SK-N-SH (cell line): ENCODE measurements around the gene RABGAP1L. TPM values are rescaled to one million over a fixed set of nuclear protein-coding genes. Genes with fewer than 3 reads are reported as not detected.

Experiments
- CTCF ChIA-PET: fragments of 300-600, 350-600 bp; formaldehyde crosslinking; extraction: SDS; loops from one replicate; lab custom pipeline; 2021; lab: Yijun Ruan, JAX
- POLR2A ChIA-PET: fragments of 350-600 bp; sonication (Branson Sonifier 250); formaldehyde crosslinking; extraction: SDS; loops from one replicate; lab custom pipeline; 2020; ENCODE audit warnings: antibody characterized with exemption, inconsistent platforms; lab: Yijun Ruan, JAX
- DNase-seq: peaks from one replicate; pipeline ENCODE4 v3.0.0; 2012
- H2AFZ ChIP-seq: fragments of 200-600 bp; sonication (generic); 2 replicates; pipeline ENCODE4 v1.8.1; 2016; ENCODE audit warnings: antibody characterized with exemption, mild to moderate bottlenecking, low read depth
- H3F3A ChIP-seq: fragments of 200-600 bp; sonication (generic); replicated peaks from 2 replicates; pipeline ENCODE3; 2016; ENCODE audit warnings: antibody characterized with exemption, mild to moderate bottlenecking; ENCODE audit not compliant: insufficient read depth
- H3K27ac ChIP-seq, 2 experiments: fragments of 200-500 bp in 1 of 2; fragments of 200-600 bp in 1 of 2; sonication (Bioruptor generic) in 1 of 2; sonication (generic), shearing (Covaris generic) in 1 of 2; 2 replicates each; pipeline versions ENCODE4 v1.5.1 to v1.6.1; 2014 to 2016; ENCODE audit warnings: low read depth in 2 of 2, inconsistent platforms in 1 of 2, low read length in 1 of 2, mild to moderate bottlenecking in 1 of 2, mixed read lengths in 1 of 2
- H3K27me3 ChIP-seq: fragments of 200-600 bp; sonication (generic), shearing (Covaris generic); 2 replicates; pipeline ENCODE4 v1.6.1; 2016; ENCODE audit warnings: mixed run types; ENCODE audit not compliant: insufficient read depth
- H3K36me3 ChIP-seq, 2 experiments: fragments of 200-500 bp in 1 of 2; fragments of 200-600 bp in 1 of 2; sonication (Bioruptor generic) in 1 of 2; sonication (generic) in 1 of 2; replicated peaks in 1 of 2; 2 replicates each; pipeline versions ENCODE3 to v1.5.1; 2014 to 2016; ENCODE audit warnings: low read length in 1 of 2, mild to moderate bottlenecking in 1 of 2; ENCODE audit not compliant: insufficient read depth in 2 of 2, control insufficient read depth in 1 of 2
- H3K4me1 ChIP-seq, 2 experiments: fragments of 200-500 bp in 1 of 2; fragments of 200-600 bp in 1 of 2; sonication (Bioruptor generic) in 1 of 2; sonication (generic), shearing (Covaris generic) in 1 of 2; 2 replicates each; pipeline versions ENCODE4 v1.5.1 to v1.6.1; 2014 to 2016; ENCODE audit warnings: low read depth in 1 of 2, low read length in 1 of 2, mixed run types in 1 of 2; ENCODE audit not compliant: insufficient read depth in 2 of 2, control insufficient read depth in 1 of 2
- H3K4me2 ChIP-seq: fragments of 200-600 bp; sonication (generic), shearing (Covaris generic); 2 replicates; pipeline ENCODE4 v1.6.1; 2017; ENCODE audit warnings: mixed run types
- H3K4me3 ChIP-seq, 2 experiments: fragments of 200-500 bp in 1 of 2; fragments of 200-600 bp in 1 of 2; sonication (Bioruptor generic) in 1 of 2; sonication (generic), shearing (Covaris generic) in 1 of 2; 2 replicates each; pipeline versions ENCODE4 v1.5.1 to v1.8.1; 2014 to 2016; ENCODE audit warnings: low read depth in 2 of 2, inconsistent platforms in 1 of 2, low read length in 1 of 2, mild to moderate bottlenecking in 1 of 2, mixed read lengths in 1 of 2, moderate library complexity in 1 of 2
- H3K79me2 ChIP-seq: fragments of 200-600 bp; sonication (generic); 2 replicates; pipeline ENCODE4 v1.8.1; 2017; ENCODE audit warnings: mild to moderate bottlenecking; ENCODE audit not compliant: insufficient read depth
- H3K9ac ChIP-seq: fragments of 200-600 bp; sonication (generic); 2 replicates; pipeline ENCODE4 v1.6.1; 2017; ENCODE audit warnings: mixed run types
- H3K9me2 ChIP-seq: fragments of 200-600 bp; sonication (generic); 2 replicates; pipeline ENCODE4 v1.6.1; 2017; ENCODE audit warnings: mixed run types
- H3K9me3 ChIP-seq: fragments of 200-600 bp; sonication (generic); 2 replicates; pipeline ENCODE4 v1.6.1; 2017; ENCODE audit warnings: mixed run types, mild to moderate bottlenecking, moderate library complexity
- H4K20me1 ChIP-seq: fragments of 200-600 bp; sonication (generic); 2 replicates; pipeline ENCODE4 v1.6.1; 2017; ENCODE audit warnings: mild to moderate bottlenecking, mixed run types; ENCODE audit not compliant: insufficient read depth
- CHD2 ChIP-seq: fragments of 150-350 bp; IDR thresholded peaks from 2 replicates; pipeline ENCODE4 v1.6.1; 2018; ENCODE audit warnings: low read length; ENCODE audit not compliant: partially characterized antibody
- FOSL2 ChIP-seq: IDR thresholded peaks from 2 replicates; pipeline ENCODE4 v1.4.0; 2012; ENCODE audit warnings: low read depth, mild to moderate bottlenecking, moderate library complexity, borderline replicate concordance
- GABPA ChIP-seq: IDR thresholded peaks from 2 replicates; pipeline ENCODE4 v1.4.0; 2012; ENCODE audit warnings: low read depth, mild to moderate bottlenecking
- GATA2 ChIP-seq: sonication (generic); formaldehyde crosslinking; IDR thresholded peaks from 2 replicates; pipeline ENCODE4 v1.5.0; 2020; ENCODE audit warnings: mild to moderate bottlenecking, missing genetic modification reagents
- JUND ChIP-seq: IDR thresholded peaks from 2 replicates; pipeline ENCODE4 v1.4.0; 2012
- MEF2A ChIP-seq: IDR thresholded peaks from 2 replicates; pipeline ENCODE4 v1.4.0; 2012; ENCODE audit warnings: low read depth, borderline replicate concordance
- MXI1 ChIP-seq: IDR thresholded peaks from 2 replicates; pipeline ENCODE4 v1.6.1; 2012; ENCODE audit warnings: mild to moderate bottlenecking, low read depth, low read length, improper control_type of control experiment
- PBX3 ChIP-seq: IDR thresholded peaks from 2 replicates; pipeline ENCODE4; 2012
- POLR2AphosphoS5 ChIP-seq: IDR thresholded peaks from 2 replicates; pipeline ENCODE4 v1.6.1; 2012; ENCODE audit warnings: low read depth, low read length
- RCOR1 ChIP-seq: fragments of 150-350 bp; IDR thresholded peaks from 2 replicates; pipeline ENCODE4 v1.6.1; 2017; ENCODE audit warnings: antibody characterized with exemption, low read length
- RXRA ChIP-seq: IDR thresholded peaks from 2 replicates; pipeline ENCODE4 v1.4.0; 2012; ENCODE audit warnings: low read depth, mild to moderate bottlenecking, borderline replicate concordance
- TAF1 ChIP-seq: IDR thresholded peaks from 2 replicates; pipeline ENCODE4 v1.6.1; 2012; ENCODE audit warnings: low read depth, mild to moderate bottlenecking, low read length, moderate library complexity, borderline replicate concordance
- TCF12 ChIP-seq: IDR thresholded peaks from 2 replicates; pipeline ENCODE4 v1.4.0; 2012
- USF2 ChIP-seq: fragments of 150-350 bp; IDR thresholded peaks from 2 replicates; pipeline ENCODE4 v1.6.1; 2017; ENCODE audit warnings: antibody characterized with exemption, low read length, low read depth, borderline replicate concordance
- WGBS: methylation state at CpG from one replicate; pipeline ENCODE4 v1.1.6; 2017; ENCODE audit warnings: low lambda C conversion rate; 5-methylcytosine and 5-hydroxymethylcytosine counted together
- polyA plus RNA-seq, 3 experiments: library from polyadenylated mRNA; depleted of rRNA; stranded (reverse); fragments of >200 nt; gene quantifications; 2 replicates each; pipeline ENCODE4 v1.2.3, GENCODE V29; 2012
- TF ChIP-seq, protein P1 (sequence below): IDR thresholded peaks from 2 replicates; pipeline ENCODE4 v1.4.0; 2012; ENCODE audit warnings: low read depth
- TF ChIP-seq, protein P2 (sequence below): IDR thresholded peaks from 2 replicates; pipeline ENCODE4 v1.4.0; 2012; ENCODE audit warnings: low read depth, borderline replicate concordance
- TF ChIP-seq, protein P3 (sequence below): IDR thresholded peaks from 2 replicates; pipeline ENCODE4 v1.6.1; 2012; ENCODE audit warnings: mild to moderate bottlenecking, low read depth, low read length, moderate library complexity
- TF ChIP-seq, protein P4 (sequence below): IDR thresholded peaks from 2 replicates; pipeline ENCODE4 v1.4.0; 2012; ENCODE audit warnings: low read depth, borderline replicate concordance

The RABGAP1L gene
- polyA plus RNA-seq, 1 of the 3 experiments (the other 2 are of a cell fraction), result 7.2 TPM

- no peak for TF ChIP-seq USF2
- TF ChIP-seq RCOR1, result no peak
- TF ChIP-seq RXRA, result no peak
- TF ChIP-seq POLR2AphosphoS5, result no peak
- TF ChIP-seq TCF12, result no peak
- no peak for TF ChIP-seq MEF2A
- no peak for TF ChIP-seq MXI1
- no peak for TF ChIP-seq FOSL2
- TF ChIP-seq, protein P1, sequence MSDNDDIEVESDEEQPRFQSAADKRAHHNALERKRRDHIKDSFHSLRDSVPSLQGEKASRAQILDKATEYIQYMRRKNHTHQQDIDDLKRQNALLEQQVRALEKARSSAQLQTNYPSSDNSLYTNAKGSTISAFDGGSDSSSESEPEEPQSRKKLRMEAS, result no peak
- TF ChIP-seq, all 33 proteins: peak for 0
- no peak overlapping the region for H3K4me2 ChIP-seq
- H3K36me3 ChIP-seq, result peaks cover 2 to 4% of the 10 kb centered on the region in 2 experiments
- H3K4me1 ChIP-seq, result no peaks in the 10 kb centered on the region
- WGBS, result 84% methylated on average over 5 of the region's 5 CpGs
- no peaks in the 10 kb centered on the region; the same call in 1 of the 2 replicates for H3K79me2 ChIP-seq
- no peak overlapping the region for H3K9ac ChIP-seq
- POLR2A ChIA-PET, result no interaction called here
- H3F3A ChIP-seq, result no peaks in the 10 kb centered on the region
- no peak overlapping the region for H3K27ac ChIP-seq
- H3K9me3 ChIP-seq, result no peaks in the 10 kb centered on the region
- H4K20me1 ChIP-seq, result no peaks in the 10 kb centered on the region
- no peak overlapping the region for H2AFZ ChIP-seq
- H3K4me3 ChIP-seq, result no peak overlapping the region
- H3K27me3 ChIP-seq, result no peaks in the 10 kb centered on the region
- CTCF ChIA-PET, result interaction anchor here (1.2 to 1.3 kb wide), 2 partner anchors 12 to 32 kb away, joined by 4 read pairs; no protein-coding TSS in a partner anchor
- H3K9me2 ChIP-seq, result no peaks in the 10 kb centered on the region
- DNase-seq, result no peak
Measured at GRCh38 chr1:174230399-174230798, 71.1 kb downstream of the RABGAP1L start.

GRCh38 chr1:174232761-174233160 is 73.4 kb downstream of the RABGAP1L start:
- ChIA-PET CTCF (no interaction called here), POLR2A (no interaction called here)
- no peaks in the 10 kb centered on the region for H3K4me1 ChIP-seq
- no peak overlapping the region for H3K4me2 ChIP-seq
- H2AFZ ChIP-seq, result no peak overlapping the region
- TF ChIP-seq, protein P1, result no peak
- TF ChIP-seq TAF1 (no peak), MEF2A (no peak), CHD2 (no peak), GABPA (no peak), POLR2AphosphoS5 (no peak), PBX3 (no peak), GATA2 (CRISPR knock-in tag) (no peak), JUND (no peak)
- TF ChIP-seq, protein P2, sequence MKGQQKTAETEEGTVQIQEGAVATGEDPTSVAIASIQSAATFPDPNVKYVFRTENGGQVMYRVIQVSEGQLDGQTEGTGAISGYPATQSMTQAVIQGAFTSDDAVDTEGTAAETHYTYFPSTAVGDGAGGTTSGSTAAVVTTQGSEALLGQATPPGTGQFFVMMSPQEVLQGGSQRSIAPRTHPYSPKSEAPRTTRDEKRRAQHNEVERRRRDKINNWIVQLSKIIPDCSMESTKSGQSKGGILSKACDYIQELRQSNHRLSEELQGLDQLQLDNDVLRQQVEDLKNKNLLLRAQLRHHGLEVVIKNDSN, result no peak
- TF ChIP-seq, protein P3, sequence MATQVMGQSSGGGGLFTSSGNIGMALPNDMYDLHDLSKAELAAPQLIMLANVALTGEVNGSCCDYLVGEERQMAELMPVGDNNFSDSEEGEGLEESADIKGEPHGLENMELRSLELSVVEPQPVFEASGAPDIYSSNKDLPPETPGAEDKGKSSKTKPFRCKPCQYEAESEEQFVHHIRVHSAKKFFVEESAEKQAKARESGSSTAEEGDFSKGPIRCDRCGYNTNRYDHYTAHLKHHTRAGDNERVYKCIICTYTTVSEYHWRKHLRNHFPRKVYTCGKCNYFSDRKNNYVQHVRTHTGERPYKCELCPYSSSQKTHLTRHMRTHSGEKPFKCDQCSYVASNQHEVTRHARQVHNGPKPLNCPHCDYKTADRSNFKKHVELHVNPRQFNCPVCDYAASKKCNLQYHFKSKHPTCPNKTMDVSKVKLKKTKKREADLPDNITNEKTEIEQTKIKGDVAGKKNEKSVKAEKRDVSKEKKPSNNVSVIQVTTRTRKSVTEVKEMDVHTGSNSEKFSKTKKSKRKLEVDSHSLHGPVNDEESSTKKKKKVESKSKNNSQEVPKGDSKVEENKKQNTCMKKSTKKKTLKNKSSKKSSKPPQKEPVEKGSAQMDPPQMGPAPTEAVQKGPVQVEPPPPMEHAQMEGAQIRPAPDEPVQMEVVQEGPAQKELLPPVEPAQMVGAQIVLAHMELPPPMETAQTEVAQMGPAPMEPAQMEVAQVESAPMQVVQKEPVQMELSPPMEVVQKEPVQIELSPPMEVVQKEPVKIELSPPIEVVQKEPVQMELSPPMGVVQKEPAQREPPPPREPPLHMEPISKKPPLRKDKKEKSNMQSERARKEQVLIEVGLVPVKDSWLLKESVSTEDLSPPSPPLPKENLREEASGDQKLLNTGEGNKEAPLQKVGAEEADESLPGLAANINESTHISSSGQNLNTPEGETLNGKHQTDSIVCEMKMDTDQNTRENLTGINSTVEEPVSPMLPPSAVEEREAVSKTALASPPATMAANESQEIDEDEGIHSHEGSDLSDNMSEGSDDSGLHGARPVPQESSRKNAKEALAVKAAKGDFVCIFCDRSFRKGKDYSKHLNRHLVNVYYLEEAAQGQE, result no peak
- TF ChIP-seq, protein P4, sequence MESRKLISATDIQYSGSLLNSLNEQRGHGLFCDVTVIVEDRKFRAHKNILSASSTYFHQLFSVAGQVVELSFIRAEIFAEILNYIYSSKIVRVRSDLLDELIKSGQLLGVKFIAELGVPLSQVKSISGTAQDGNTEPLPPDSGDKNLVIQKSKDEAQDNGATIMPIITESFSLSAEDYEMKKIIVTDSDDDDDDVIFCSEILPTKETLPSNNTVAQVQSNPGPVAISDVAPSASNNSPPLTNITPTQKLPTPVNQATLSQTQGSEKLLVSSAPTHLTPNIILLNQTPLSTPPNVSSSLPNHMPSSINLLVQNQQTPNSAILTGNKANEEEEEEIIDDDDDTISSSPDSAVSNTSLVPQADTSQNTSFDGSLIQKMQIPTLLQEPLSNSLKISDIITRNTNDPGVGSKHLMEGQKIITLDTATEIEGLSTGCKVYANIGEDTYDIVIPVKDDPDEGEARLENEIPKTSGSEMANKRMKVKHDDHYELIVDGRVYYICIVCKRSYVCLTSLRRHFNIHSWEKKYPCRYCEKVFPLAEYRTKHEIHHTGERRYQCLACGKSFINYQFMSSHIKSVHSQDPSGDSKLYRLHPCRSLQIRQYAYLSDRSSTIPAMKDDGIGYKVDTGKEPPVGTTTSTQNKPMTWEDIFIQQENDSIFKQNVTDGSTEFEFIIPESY, result no peak
- no peak for DNase-seq
- WGBS, result 79% methylated on average over 3 of the region's 3 CpGs
- H4K20me1 ChIP-seq, result no peaks in the 10 kb centered on the region
- H3K4me3 ChIP-seq, result no peak overlapping the region
- H3K27ac ChIP-seq, result no peak overlapping the region
- no peaks in the 10 kb centered on the region for H3F3A ChIP-seq
- H3K36me3 ChIP-seq, result peaks cover 2 to 4% of the 10 kb centered on the region in 2 experiments
- no peak overlapping the region for H3K9ac ChIP-seq
- no peaks in the 10 kb centered on the region; the same call in 1 of the 2 replicates for H3K79me2 ChIP-seq
- H3K9me2 ChIP-seq, result no peaks in the 10 kb centered on the region
- no peaks in the 10 kb centered on the region for H3K9me3 ChIP-seq
- no peaks in the 10 kb centered on the region for H3K27me3 ChIP-seq
